Embryonic facial prominence (tissue), 1 donor: ENCODE data around the gene ZNF669.
"Not testable (repeated sequence)": the region's sequence is repeated elsewhere in the genome, so short reads cannot be mapped to it uniquely, and the experiment has no call there.

Experiments
- DNase-seq: peaks from one replicate; pipeline ENCODE4 v3.0.0-alpha.2; 2016; ENCODE audit errors: extremely low spot score

The ZNF669 gene

DNA sequence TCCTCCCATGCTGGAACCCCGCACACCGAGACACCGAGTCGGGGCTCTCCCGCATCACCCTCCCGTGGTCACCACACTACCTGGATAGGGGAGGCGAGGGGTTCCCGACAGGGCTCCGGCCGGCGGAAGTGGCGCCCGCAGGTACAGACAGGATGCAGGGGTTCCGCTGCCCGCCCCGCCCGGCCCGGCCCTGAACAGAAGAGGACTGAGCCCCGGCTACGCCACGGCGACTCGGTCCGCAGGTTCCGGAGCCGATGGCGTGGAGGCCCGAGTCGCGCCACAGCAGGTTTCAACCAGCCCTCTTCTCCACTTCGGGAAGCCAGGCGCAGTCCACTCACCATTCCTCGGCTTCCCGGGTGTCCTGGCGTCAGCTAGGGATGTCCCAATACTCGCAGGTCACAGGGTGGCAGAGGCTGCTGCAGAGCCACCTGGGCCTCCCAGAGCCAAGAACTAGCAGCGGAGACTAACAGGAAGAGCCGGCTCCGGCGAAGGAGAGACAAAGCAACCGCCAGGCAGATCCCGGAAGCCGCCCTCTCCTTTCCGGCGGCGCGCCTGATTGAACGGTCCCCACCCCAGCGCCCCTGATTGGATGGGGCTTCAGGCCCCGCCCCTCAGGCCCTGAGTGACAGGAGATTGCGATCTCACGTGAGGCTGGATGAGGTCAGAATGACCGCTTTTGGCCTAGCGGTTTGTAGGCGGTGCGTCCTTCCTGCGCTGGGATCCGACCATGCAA is at the start of gene ZNF669:
TSS of gene ZNF669 (minus strand) at position 498 of the 733 bp plus-strand sequence. CDS start at position 341, 157 bp downstream.
- DNase-seq, result peak; percentile 91

DNA sequence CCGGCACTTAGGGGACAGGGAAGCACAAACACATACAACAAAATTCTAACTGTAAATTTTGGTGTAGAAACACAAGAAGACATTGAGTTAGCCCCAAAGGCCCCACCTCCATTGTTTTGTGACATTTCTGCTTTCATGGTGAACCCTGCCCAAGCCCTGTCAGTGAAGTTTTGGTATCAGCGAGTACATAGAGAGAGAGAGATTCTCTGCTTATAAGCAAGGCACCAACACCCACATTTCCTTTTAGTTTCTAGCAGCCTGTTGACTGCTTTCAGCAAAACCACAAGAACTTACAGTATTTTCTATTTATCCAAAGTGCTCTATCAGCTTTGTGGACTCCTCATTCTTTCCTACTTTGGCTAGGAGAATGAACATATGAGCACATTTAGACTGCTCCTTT is 43.6 kb upstream of the ZNF669 start:
- DNase-seq, result no peak

- DNase-seq, result not testable (repeated sequence)
Observed at GRCh38 chr1:247147120-247147519, 43.0 kb upstream of the ZNF669 start.

DNA sequence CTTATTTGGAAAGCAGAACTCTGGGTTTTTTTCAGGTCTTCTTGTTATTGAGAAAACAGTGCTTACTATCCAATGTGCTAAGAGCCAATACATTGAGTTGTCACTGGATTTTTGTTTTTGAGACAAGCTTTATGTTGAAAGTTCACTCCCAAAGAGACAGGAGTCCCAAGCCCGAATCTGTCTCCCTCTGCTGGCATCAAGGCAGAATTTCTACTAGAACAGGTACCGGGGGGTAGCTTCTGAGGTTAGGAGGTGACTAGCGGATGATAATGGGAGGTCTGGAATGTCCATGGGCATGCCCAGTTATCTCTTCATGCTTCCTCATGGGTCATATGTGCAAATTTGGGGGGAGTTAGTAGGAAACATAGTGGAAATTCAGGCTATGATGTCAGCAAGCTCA is 42.5 kb upstream of the ZNF669 start:
- DNase-seq, result no peak

- no peak for DNase-seq
Observed at GRCh38 chr1:247145279-247145678, 41.1 kb upstream of the ZNF669 start.

DNA sequence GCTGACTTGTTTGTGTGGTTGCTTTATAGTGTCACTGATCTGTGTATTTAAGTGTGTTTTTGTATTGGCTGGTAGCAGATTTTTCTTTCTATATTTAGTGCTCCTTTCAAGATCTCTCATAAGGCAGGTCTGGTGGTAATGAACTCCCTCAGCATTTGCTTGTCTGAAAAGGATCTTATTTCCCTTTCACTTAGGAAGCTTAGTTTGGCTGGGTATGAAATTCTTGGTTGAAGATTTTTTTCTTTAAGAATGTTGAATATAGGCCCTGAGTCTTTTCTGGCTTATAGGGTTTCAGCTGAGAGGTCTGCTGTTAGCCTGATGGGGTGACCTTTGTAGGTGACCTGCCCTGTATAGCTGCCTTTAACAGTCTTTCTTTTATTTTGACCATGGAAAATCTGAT is 35.4 kb upstream of the ZNF669 start:
- DNase-seq, result not testable (repeated sequence)

DNA sequence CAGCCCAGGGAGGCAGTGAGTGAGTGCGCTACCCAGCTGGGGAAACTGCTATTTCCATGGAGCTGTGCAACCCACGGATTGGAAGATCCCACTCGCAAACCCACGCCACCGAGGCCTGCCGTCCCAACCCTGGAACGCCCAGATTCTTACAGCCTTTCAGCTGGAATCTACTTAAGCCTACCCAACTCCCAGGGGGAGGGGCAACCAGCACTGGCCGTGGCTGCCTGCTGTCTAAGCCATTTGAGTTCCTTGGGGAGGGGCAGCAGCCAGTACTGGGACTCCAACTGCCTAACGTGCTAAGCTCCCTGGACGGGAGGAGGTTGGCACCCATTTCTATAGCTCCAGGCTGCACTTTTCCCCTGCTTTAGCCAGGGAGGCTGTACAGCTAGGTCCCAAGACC is 27.1 kb upstream of the ZNF669 start:
- no peak for DNase-seq

- not testable (repeated sequence) for DNase-seq
Observed at GRCh38 chr1:247127519-247128282, 23.5 kb upstream of the ZNF669 start.

GRCh38 chr1:247126601-247127000 is 22.4 kb upstream of the ZNF669 start:
- not testable (repeated sequence) for DNase-seq

GRCh38 chr1:247126166-247126565 is 22.0 kb upstream of the ZNF669 start:
- not testable (repeated sequence) for DNase-seq

- DNase-seq, result no peak
Observed at GRCh38 chr1:247121382-247121781, 17.2 kb upstream of the ZNF669 start.

- DNase-seq, result not testable (repeated sequence)
Observed at GRCh38 chr1:247120408-247120668, 16.2 kb upstream of the ZNF669 start.

- DNase-seq, result no peak
Observed at GRCh38 chr1:247119600-247120407, 15.6 kb upstream of the ZNF669 start.

GRCh38 chr1:247118946-247119446 is 14.8 kb upstream of the ZNF669 start:
- DNase-seq, result no peak

- no peak for DNase-seq
Observed at GRCh38 chr1:247115545-247115944, 11.4 kb upstream of the ZNF669 start.

DNA sequence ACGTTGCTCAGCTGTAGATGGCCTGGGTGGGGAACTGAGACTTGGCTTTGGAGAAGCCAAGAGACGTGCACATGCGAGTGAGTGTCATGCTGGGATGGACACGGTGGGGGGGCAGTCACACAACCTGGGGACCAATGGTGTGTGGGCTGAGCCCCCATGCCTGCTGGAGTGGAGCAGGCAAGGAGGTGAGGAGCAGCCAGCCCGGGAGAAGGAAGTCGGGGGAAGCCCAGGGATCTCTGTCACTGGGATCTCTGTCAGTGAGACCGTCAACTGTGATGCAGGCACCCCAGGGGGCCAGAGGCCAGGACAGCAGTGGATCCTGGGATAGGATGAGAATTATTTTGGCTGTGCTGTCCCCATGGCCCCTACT is 11.0 kb upstream of the ZNF669 start:
- DNase-seq, result no peak

- no peak for DNase-seq
Observed at GRCh38 chr1:247114351-247115140, 10.4 kb upstream of the ZNF669 start.

DNA sequence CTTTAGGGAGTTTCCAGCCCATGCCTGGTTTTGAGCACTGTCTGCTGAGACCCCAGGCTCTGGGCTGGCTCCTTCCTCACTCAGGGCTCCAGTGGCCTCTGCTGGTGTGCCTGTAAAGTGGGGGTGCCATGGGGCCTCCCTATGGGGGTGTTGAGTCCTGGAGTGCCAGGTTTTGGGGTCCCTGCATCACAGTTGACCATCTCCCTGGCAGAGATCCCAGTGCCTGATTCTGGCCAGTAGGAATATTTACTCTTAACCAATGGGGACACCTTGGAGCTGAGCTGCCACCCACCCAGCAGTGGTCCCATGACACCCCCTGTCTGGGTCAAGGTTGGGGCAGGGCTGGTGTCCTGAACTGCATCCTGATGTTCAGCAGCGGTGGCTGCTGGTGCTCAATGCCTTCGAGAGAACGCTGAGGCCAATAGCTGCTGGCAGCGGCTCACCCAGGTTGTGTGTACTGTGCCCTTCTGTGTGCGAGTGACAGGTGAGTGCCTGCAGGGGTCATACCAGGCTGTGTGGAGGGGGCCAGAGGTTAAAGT is 9.6 kb upstream of the ZNF669 start:
- DNase-seq, result no peak

GRCh38 chr1:247113094-247113497 is 8.9 kb upstream of the ZNF669 start:
- DNase-seq, result no peak

DNA sequence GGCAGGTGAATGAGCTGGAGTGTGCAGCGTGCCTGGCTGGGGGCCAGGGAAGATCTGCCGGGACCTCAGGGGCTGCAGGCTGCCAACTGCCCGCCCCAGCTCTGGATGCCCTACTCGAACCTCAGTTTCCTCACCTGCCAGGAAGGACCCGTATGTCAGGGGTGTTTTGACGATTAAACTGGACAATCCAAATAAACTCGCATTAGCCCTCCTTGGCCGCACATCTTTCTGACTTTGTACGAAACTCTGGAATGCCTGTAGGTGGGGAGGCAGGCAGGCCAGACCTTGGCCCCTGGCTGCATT is 8.3 kb upstream of the ZNF669 start:
- no peak for DNase-seq

DNA sequence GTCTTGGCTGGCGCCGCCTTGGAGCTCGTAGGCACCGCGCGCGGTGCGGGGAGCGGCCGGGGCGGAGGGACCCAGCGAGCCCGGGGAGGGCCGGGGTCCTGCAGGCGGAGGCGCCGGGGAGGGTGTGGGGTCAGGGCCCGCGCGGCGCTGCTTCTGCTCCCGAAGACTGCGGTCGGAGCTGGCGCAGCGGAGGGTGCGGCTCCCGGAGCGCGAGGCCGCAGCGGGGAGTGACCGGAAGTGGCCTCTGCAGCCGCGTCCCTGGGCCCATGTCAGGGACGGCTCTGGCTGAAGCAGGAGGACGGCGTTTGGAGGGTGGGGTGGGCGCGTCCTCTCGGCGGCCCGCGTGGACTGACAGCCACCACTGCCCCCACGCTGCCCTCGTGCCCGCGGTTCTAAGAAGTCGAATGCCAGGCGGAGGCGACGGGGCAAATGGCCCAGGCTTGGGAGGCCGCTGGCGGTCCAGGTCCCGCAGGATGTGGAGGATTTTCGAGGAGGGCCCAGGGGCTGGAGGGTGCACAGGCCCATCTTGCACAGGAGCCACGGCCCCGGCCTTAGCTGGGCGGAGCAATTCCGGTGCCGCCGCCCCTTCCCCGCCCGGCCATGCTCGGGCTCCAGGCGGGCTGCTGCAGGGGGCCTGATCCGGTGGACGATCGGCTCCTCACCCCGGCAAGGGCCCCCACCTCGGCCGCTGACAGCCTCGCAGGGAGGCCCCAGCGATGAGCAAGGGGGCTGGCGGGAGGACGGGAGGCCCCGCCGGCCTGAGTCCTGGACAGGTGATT is 7.7 kb upstream of the ZNF669 start:
- no peak for DNase-seq
